T-helper 9 cell (primary cell): Measurements from ENCODE around the gene DEFB129.
"Not testable (repeated sequence)": the region's sequence is repeated elsewhere in the genome, so short reads cannot be mapped to it uniquely, and the experiment has no call there.

Experiments used
- DNase-seq: peaks from one replicate; pipeline ENCODE4 v3.0.0-alpha.2; 2020
- total RNA-seq, 2 donors: gene quantifications; one replicate each; lab custom pipeline; 2026; lab: John Stamatoyannopoulos, UW

Gene DEFB129
- 0 reads per million in 2 donors for total RNA-seq

GRCh38 chr20:226958-227357 lies at the start of gene DEFB129:
TSS of gene DEFB129 (plus strand) at chr20:227258. CDS start at chr20:227289, 31 bp downstream.
- no peak for DNase-seq

GRCh38 chr20:184288-184687 lies 42.8 kb upstream of the DEFB129 start:
- no peak for DNase-seq

- no peak for DNase-seq
These were observed 39.3 kb upstream of the DEFB129 start for GRCh38 chr20:187733-188132.

GRCh38 chr20:189611-190010 lies 37.4 kb upstream of the DEFB129 start, which contains the start of gene DEFB128:
TSS of gene DEFB128 (minus strand) at chr20:189711. CDS start at chr20:189623, 88 bp downstream.
- no peak for DNase-seq

- DNase-seq = no peak
These were observed 28.8 kb upstream of the DEFB129 start for GRCh38 chr20:198225-198624.

- DNase-seq = no peak
These were observed 27.1 kb upstream of the DEFB129 start for GRCh38 chr20:199996-200395.

DNA sequence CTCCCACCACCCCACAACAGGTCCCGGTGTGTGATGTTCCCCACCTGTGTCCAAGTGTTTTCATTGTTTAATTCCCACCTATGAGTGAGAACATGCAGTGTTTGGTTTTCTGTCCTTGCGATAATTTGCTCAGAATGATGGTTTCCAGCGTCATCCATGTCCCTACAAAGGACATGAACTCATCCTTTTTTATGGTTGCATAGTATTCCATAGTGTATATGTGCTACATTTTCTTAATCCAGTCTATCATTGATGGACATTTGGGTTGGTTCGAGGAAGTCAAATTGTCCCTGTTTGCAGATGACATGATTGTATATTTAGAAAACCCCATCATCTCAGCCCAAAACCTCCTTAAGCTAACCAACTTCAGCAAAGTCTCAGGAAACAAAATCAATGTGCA lies 23.4 kb upstream of the DEFB129 start:
- DNase-seq = not testable (repeated sequence)

DNA sequence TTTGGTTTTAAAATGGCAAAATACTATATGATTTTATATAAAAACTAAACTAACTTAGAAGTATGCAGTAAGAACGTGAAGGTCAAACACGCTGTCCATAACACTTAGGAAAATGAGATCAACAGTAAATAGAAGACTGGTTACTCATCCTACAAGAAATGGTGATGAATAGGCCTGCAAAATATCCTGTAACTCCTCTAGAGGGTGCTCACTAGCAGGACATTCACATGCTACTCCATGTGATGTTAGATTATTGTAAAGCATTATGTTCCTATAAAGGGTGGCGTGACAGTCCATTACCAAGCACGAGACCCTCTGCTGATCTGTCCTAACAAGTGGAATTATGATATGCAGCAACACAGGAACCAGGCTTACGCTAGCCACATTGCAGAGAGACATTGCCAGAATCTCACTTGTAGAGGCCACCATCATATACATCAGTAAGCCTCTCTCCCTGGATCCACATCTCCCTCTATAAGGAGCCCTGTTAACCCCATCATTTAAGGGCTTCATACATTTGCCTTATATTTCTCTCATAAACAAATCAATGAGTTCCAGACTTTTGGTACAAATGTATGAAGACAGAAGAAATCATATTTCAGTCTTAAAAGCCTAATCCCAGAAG lies 18.0 kb upstream of the DEFB129 start:
- DNase-seq = no peak

DNA sequence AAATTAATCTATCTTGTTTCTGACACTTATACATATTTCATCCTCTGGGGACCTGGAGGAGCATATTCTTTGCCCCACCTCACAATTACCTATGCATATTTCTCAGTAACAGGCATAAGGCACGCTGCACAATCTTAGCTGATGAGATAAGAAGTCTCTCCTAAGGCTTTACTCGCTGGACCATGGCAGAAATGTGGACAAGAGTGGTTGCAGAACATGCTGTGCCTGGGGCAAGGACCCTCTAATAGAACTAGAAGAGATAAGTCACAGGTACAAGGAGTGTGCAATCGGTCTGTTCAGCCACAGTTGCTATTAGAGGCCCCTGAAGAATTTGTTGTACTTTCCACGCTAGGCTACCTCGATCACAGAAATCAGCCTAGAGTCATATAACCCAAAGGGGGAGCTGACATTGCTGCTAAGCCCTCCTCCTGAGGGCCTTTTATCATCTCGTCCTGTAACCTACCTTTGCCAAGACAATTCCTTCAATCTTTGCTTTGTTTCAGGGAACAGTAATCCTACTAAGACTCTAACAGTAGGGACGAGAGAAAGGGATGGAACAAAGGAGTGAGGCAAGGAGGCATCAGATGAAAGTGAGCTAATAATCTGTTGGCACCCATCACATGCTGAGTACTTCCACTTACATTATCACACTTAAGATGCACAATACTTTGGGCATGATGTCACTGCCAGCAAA lies 16.1 kb upstream of the DEFB129 start:
- no peak for DNase-seq

GRCh38 chr20:214383-214782 lies 12.7 kb upstream of the DEFB129 start:
- DNase-seq = no peak

DNA sequence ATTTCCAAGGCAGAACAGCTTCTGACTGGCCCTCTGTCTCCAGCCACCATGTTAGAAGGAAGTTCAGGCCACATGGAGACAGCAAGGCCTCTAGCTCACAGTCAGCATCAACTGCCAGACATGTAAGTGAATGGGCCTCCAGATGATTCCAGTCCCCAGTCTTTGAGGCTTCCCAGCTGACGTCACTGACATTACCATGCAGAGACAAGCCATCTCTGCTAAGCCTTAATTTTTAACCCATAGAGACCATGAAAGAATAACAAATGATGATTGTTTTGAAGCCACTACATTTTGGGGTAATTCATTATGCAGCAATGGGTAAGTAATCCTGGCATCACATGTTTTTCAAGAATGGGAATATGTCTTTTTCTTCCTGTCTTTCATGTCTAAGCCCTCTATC lies 11.3 kb upstream of the DEFB129 start:
- DNase-seq = no peak

DNA sequence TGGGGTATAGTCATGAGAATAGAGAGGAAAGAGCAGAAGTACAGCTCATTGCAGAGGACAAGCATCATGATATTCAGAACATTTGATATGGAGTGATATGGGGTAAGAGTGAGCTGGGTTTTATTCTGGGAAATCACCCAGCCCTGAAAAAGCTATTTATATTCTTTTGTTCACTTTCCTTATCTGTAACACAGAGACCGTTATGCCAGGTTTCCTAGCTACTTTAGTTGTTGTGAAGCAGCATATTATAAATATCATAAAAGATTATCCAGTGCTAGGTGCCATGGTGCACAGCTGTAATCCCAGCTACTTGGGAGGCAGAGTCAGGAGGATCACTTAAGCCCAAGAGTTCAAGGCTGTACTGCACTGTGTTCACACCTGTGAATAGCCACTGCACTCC lies 9.8 kb upstream of the DEFB129 start:
- no peak for DNase-seq

- no peak for DNase-seq
These were observed 7.6 kb upstream of the DEFB129 start for GRCh38 chr20:219290-220115.

GRCh38 chr20:221258-221830 lies 5.7 kb upstream of the DEFB129 start:
- no peak for DNase-seq

- not testable (repeated sequence) for DNase-seq
These were observed 1.2 kb upstream of the DEFB129 start for GRCh38 chr20:225879-226278.

DNA sequence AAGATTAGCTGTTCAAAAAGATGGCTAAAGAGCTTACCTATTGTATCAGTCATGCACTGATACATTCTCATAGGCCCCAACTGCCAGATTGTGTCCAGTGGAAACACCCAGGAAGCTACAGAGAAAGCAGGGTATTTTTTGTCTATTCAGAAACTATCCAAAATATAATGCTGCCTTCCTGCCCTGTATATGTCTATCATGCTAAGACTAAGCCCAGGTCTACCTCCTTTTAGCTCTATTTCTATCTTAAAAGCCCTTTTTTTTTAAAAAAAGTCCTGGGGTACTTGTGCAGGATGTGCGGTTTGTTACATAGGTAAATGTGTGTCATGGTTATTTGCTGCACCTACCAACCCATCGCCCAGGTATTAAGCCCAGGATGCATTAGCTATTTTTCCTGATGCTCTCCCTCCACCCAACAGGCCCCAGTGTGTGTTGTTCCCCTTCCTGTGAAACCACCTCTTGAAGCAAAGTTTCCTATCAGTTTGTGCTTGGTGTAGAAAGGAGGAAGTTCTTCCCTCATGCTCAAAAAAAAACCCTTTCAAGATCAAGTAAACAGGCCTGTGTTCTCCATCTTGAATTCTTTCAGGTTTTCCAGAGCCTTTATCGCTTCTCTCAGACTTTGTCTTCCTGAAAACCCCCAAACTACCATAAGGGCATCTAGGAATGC lies 514 bp downstream of the DEFB129 start:
- no peak for DNase-seq

- DNase-seq = no peak
These were observed 8.8 kb downstream of the DEFB129 start for GRCh38 chr20:235891-236290.

DNA sequence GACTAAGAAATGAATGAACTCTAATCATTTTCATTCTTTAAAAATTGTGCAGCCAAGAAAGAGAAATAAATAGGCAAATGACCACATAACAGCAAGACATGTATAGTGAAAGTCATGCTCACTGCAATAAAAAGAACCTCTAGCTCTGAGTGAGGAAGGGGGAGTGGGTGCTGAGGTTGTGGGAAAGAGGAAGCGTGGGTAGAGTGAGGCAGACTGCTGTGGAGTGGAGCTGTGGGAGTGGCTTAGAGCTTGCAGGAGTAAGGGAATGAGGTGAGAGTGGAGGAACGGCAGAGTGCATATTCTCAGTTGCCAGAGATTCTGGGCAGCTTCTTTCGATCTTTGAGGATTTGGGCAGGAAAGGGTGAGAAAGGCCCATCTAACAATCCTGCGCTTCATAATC lies 10.4 kb downstream of the DEFB129 start:
- DNase-seq = no peak

DNA sequence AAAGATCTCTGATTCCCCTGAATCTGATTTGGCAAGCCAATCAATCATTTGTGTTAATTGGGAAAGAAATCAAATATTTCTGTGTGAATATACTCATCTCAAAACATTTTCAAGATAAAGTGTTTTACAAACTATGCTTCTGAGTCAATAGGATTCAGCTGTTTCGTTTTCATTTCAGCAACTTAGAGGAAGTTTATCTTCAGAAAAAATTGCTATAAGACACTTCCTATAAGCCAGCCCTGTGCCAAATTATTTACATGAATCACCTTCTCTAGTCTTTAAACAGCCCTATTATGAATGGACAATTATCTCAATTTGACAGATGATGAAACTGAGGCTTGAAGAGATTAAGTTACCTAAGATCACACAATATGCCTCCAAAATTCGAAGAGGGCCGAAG lies 10.9 kb downstream of the DEFB129 start:
- DNase-seq = no peak

- no peak for DNase-seq
These were observed 15.8 kb downstream of the DEFB129 start for GRCh38 chr20:242905-243304.

DNA sequence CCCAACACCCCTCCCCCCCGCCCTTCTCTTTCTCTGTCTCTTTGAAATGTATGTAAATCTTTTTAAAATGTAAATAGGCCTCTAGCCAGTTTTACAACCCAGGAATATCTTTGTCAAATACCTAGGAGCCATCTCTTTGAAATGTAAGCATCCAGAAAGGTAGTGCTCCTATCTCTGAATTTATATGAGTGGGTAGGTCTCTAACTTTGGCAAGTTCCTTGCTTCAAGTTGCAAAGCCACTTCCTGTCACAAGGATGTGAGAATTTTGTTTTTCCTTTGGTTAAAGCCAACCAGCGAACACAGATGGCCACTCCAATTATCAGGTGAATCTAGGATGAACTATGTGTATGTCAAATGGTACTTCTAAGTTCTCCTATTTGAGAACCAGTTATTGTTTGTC lies 24.3 kb downstream of the DEFB129 start:
- no peak for DNase-seq

GRCh38 chr20:252801-253200 lies 25.7 kb downstream of the DEFB129 start:
- DNase-seq = no peak

DNA sequence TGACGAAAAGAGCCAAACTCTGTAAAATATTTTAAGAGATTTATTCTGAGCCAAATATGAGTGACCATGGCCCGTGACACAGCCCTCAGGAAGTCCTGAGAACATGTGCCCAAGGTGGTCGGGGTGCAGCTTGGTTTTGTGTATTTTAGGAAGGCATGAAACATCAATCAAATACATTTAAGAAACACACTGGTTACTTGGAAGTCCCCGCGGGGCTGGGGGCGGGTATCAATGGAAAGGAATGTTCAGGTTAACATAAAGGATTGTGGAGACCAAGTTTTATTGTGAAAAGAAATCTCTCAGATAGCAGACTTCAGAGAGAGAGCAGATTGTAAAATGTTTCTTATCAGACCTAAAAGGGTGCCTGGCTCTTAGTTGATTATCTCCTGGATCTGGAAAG lies 26.4 kb downstream of the DEFB129 start:
- not testable (repeated sequence) for DNase-seq
